ENCODE data around the gene LPP. TPM values are rescaled to one million over a fixed set of nuclear protein-coding genes. Genes with fewer than 3 reads are reported as not detected.

The LPP gene
- polyA plus RNA-seq, 2 of the 4 experiments (the other 2 are of a cell fraction): 11.0 to 30.8 TPM

GRCh38 chr3:188197388-188197847 lies 43.5 kb downstream of the LPP start:
- WGBS (ENCODE audit: missing lambda C conversion rate): 71% methylated on average over 8 of the region's 8 CpGs
- H3K4me1 ChIP-seq: peaks cover 28% of the 10 kb centered on the region
- no peak for TF ChIP-seq FOSB (CRISPR knock-in tag; IDR thresholded peaks at IDR 0.05)
- TF ChIP-seq RFX5 (IDR thresholded peaks at IDR 0.05): no peak
- no peak for TF ChIP-seq NR3C1 (IDR thresholded peaks at IDR 0.05)
- TF ChIP-seq TFCP2L1 (CRISPR knock-in tag; IDR thresholded peaks at IDR 0.05): no peak
- TF ChIP-seq ZC3H11A (IDR thresholded peaks at IDR 0.05): no peak
- TF ChIP-seq MAFK (IDR thresholded peaks at IDR 0.05; ENCODE audit: partially characterized antibody): no peak
- no peak for TF ChIP-seq SMC3 (IDR thresholded peaks at IDR 0.05)
- no peak for TF ChIP-seq HOXB13 (CRISPR knock-in tag; IDR thresholded peaks at IDR 0.05; ENCODE audit: low read depth)
- no peak for TF ChIP-seq E2F6 (IDR thresholded peaks at IDR 0.05; ENCODE audit: borderline replicate concordance, low read depth)
- no peak for TF ChIP-seq HMGXB4 (CRISPR knock-in tag; IDR thresholded peaks at IDR 0.05; ENCODE audit: borderline replicate concordance)
- TF ChIP-seq EHF (CRISPR knock-in tag; IDR thresholded peaks at IDR 0.05): no peak
- no peak for TF ChIP-seq HOXB5 (CRISPR knock-in tag; IDR thresholded peaks at IDR 0.05)
- TF ChIP-seq BCL3 (IDR thresholded peaks at IDR 0.05): no peak
- H3K9me3 ChIP-seq: no peaks in the 10 kb centered on the region
- 0 out of 3 replicates have a peak overlapping the region, but pooled peaks have one; percentile 8 for H3K4me2 ChIP-seq
- POLR2A ChIA-PET: no interaction called here
- DNase-seq (ENCODE audit: low read depth in 1 of 2, low spot score in 1 of 2) (no peak), ATAC-seq (no peak; a peak in 1 of 6 replicates), FAIRE-seq (no peak)
- CTCF ChIA-PET: interaction anchor here (1.0 to 2.2 kb wide), 3 partner anchors 11 to 415 kb away, joined by 3 to 5 read pairs (median 3); no protein-coding TSS in a partner anchor
- peak overlapping the region in 1 of 2 experiments; percentile 36; a peak in 1 of 6 replicates for H3K27ac ChIP-seq
- H3K4me3 ChIP-seq: no peak overlapping the region

GRCh38 chr3:188198001-188198400 lies 44.0 kb downstream of the LPP start:
- TF ChIP-seq KDM1A (IDR thresholded peaks at IDR 0.05; ENCODE audit: low read depth): no peak
- no peak for TF ChIP-seq CTCF (IDR thresholded peaks at IDR 0.05)
- TF ChIP-seq HOXB5 (CRISPR knock-in tag; IDR thresholded peaks at IDR 0.05): no peak
- TF ChIP-seq HDAC2 (IDR thresholded peaks at IDR 0.05): no peak
- no peak for TF ChIP-seq PHF8 (IDR thresholded peaks at IDR 0.05; ENCODE audit: borderline replicate concordance, low read depth)
- TF ChIP-seq ZSCAN20 (CRISPR knock-in tag; IDR thresholded peaks at IDR 0.05): no peak
- TF ChIP-seq SMC3 (IDR thresholded peaks at IDR 0.05): no peak
- no peak for TF ChIP-seq RFX5 (IDR thresholded peaks at IDR 0.05)
- TF ChIP-seq CBX8 (IDR thresholded peaks at IDR 0.05): no peak
- no peak for TF ChIP-seq ATOH8 (CRISPR knock-in tag; IDR thresholded peaks at IDR 0.05; ENCODE audit: low read depth)
- no peak for TF ChIP-seq PBX3 (IDR thresholded peaks at IDR 0.05)
- no peak for TF ChIP-seq TP53 (CRISPR knock-in tag; IDR thresholded peaks at IDR 0.05)
- TF ChIP-seq ELK1 (IDR thresholded peaks at IDR 0.05; ENCODE audit: low read depth, low read length): no peak
- TF ChIP-seq CHD2 (IDR thresholded peaks at IDR 0.05; ENCODE audit: low read length, partially characterized antibody): no peak
- no peak for TF ChIP-seq HMGXB4 (CRISPR knock-in tag; IDR thresholded peaks at IDR 0.05; ENCODE audit: borderline replicate concordance)
- TF ChIP-seq ZNF302 (CRISPR knock-in tag; IDR thresholded peaks at IDR 0.05): no peak
- no peak for TF ChIP-seq USF2 (IDR thresholded peaks at IDR 0.05)
- Histone ChIP-seq H3K4me2 (no peak overlapping the region), H3K4me3 (no peak overlapping the region), H3K4me1 (peaks cover 32% of the 10 kb centered on the region), H3K27ac (no peak overlapping the region), H3K9me3 (no peaks in the 10 kb centered on the region)
- ATAC-seq (no peak), FAIRE-seq (no peak), DNase-seq (ENCODE audit: low read depth in 1 of 2, low spot score in 1 of 2) (no peak)
- POLR2A ChIA-PET: no interaction called here
- 94% methylated on average over 3 of the region's 3 CpGs for WGBS (ENCODE audit: missing lambda C conversion rate)
- CTCF ChIA-PET: interaction anchor here (1.0 to 1.5 kb wide), 2 partner anchors 10 to 415 kb away, joined by 3 read pairs; no protein-coding TSS in a partner anchor
